CD4-positive, alpha-beta T cell treated with Interleukin-21 for 1 hour (primary cell): ENCODE results near the gene COL1A2.

Source experiments
- DNase-seq: peaks from one replicate; pipeline ENCODE4 v3.0.0-alpha.2; 2020

The COL1A2 gene

DNA sequence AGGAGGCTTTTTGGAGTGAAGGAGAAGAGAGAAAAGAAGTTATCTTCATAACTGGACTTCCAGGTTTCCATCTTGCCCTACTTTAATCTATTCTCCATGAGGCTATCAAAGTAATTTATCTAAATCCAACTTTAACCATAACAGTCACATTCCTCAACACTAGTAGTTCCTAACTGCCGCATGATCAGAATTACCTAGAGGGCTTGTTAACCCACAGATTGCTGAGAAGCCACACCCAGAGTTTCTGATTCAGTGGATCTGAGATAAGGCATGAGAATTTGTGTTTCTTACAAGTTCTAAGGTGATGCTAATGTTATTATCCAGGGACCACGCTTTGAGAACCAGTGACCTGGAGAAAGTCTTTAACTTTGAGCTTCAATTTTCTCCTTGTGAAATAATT, 8.3 kb upstream of the COL1A2 start:
- no peak for DNase-seq

DNA sequence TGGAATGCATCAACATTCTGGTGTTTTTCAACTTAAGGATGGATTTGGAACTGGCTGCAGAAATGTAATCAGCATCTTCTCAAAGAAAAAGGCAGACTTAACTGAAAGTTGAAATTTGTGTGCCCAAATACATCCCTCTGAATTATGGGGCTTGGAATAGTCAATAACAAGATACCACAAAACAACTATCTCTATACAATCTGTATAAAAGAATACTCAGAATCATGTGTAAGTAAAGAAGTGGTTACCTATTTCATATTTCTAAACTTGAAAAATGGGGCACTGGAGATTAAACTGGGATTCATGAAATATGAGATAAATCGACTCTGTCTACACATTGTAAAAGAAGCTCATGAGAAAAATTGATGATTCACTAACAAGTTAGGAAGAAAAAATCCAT, 6.2 kb upstream of the COL1A2 start:
- no peak for DNase-seq

DNA sequence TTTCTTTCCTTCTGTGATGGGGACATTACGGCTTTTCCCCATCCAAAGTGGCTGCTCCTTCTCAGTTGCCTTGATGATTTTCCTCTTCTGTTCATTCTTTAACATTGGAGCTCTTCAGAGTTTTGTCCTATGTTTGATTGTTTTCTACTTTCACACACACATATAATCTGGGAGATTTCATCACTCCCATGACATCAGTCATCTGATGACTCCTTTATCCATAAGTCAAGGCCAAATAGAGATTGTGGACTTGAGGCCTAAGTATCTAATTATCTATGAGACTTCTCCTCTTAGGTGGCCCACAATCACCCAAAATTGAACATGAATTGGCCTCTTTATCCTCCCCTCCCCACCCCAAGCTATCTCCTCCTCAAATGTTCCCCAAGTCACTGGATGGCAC, 5.3 kb upstream of the COL1A2 start:
- no peak for DNase-seq

DNA sequence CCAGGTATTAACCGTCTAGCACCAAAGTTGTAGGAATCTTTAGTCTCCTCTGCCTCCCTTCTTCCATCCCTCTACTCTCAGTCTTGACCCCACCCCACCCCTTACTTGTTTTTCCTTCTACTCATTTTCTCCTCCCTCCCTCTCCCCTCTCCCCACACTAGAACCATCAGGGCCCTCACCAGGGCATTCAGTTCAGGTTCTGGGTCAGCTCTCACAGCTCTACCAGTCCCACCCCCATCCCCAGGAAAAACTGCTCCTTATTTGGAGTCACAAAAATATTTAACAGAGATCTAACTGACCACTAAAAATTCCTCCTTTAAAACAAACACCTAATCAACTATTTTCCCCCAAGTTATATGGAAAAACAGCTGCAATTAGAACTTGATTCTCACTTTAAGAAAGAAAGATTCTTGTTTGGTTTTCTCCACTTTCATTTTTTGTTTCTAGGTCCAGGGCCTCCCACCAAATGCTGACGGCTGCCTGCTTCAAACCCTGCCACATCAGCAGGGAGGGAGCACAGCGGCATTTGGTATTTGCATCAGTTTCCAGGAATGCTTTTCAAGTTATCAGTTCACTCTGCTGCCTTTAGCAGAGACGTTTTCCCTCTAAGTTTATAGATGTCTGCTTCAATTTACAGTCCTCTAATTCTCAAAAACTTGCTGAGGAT, 2.8 kb upstream of the COL1A2 start:
- DNase-seq = no peak

GRCh38 chr7:94392393-94392786, 2.3 kb upstream of the COL1A2 start:
- no peak for DNase-seq

DNA sequence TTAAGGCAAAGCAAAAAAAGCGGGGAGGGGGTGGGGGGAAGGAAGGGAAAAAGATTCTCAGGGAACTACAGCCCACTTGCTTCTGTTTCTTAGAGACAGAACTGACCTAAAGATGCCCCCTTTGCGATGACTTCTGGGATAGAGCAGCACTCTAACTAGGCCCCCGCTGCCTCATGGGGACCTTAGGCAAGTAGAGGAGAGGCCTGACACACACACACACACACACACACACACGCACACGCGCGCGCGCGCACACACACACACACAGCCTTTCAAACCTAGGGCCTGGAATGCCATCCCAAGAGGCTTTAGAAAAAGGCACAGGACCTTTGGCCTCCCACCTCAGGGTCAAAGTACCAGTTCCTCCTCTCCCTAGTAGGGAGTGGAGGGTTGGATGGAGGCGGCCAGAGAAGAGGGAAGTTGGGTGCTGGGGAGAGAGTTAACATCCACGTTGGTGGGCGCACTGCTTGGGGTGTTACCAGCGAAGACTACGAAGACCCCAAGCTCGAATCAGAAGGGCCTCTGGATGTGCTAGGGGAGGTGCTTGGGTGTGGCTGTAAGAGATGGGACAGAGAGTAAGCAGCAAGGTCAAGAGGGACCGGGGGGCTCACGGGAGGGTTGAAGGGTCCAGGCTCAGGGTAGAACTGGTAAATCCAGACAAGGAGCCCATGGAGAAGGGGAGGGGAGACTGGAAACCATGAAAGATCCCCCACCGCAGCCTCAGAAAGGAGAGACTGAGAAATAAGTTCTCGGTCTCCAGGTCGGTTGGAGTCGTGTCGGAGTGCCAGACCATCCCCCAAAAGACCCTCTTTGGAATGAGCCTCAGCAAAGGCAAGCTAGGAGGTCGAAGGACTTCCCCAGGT, 1.2 kb upstream of the COL1A2 start:
- DNase-seq = no peak

DNA sequence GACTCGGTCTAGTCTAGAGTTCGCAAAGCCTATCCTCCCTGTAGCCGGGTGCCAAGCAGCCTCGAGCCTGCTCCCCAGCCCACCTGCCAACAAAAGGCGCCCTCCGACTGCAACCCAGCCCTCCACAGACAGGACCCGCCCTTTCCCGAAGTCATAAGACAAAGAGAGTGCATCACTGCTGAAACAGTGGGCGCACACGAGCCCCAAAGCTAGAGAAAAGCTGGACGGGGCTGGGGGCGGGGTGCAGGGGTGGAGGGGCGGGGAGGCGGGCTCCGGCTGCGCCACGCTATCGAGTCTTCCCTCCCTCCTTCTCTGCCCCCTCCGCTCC, 622 bp upstream of the COL1A2 start:
- DNase-seq = no peak

GRCh38 chr7:94395141-94396036, 694 bp downstream of the COL1A2 start:
- peak; percentile 32 for DNase-seq

- no peak for DNase-seq
Measured at GRCh38 chr7:94396037-94396431, 1.3 kb downstream of the COL1A2 start.

DNA sequence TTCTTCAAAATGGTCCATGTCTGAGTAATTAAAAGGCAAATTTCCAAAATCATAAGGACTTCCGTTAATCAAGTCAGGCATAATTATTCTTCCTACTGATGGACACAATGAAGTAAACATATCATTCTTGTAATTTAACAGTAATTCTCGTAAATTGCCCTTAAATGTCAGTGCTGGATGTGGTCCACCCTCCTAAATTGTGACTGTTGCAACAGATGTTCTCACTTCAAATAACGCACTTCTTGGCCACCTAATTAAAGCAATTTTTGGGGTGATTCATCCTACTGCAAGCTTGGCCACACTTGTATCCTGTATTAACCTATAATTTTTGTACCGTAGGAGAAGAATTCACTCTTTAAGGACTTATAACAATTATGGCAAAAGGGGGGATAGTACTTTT, 1.9 kb downstream of the COL1A2 start:
- DNase-seq = no peak

- DNase-seq = no peak
Measured at GRCh38 chr7:94397722-94398121, 3.0 kb downstream of the COL1A2 start.

- no peak for DNase-seq
Measured at GRCh38 chr7:94398841-94399240, 4.1 kb downstream of the COL1A2 start.

DNA sequence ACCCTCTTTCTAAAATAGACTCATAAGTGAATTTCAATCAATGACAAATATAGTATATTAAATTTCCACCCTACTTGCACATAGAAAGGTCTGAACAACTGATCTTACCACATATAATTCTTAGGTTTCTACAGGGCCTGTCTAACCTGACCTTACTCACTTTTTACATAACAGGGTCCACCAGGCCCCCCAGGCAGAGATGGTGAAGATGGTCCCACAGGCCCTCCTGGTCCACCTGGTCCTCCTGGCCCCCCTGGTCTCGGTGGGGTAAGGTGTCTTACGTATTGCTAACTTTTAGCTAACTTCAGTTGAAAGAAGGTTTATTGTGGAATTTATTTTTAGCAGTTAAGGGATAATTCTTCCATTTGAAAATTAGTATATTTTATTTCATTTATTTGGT, 5.3 kb downstream of the COL1A2 start:
- DNase-seq = no peak

DNA sequence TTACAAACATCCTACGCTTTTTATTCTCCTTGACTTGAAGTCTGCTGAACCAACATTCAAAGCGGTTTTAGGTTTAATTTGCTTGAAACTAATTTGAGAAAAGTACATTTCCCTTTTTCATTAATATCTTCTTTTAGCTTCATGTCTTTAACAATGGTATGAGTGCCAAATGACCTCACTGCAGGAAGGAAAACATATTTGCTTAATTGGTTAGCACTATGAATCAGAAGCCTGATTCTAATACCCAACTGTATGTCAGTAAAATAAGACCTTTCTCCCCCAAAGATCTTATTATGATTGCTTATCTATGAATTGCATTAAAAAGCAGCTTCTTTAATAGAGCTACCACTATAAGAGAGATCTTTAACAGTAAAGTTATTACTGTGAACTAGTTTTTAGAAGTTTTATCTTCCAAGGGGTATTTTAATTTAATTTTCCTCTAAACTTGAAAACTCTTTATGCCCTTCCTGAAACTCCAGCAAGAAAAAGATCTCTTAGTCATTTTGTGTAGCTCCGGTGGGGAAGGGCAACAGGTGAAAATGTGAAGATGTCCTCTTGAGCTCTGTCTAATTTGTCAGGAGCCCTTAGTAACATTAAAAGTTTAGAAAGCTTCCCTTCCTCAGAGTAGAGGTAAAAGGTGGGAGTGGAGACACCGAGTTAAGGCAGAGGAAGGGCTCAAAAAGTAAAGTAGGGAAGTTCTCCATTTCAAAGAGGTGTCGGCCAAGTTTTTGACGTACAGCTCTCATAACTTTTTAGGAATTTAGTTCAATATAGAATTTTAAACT, 6.1 kb downstream of the COL1A2 start:
- no peak for DNase-seq

GRCh38 chr7:94401428-94401814, 6.7 kb downstream of the COL1A2 start:
- no peak for DNase-seq

DNA sequence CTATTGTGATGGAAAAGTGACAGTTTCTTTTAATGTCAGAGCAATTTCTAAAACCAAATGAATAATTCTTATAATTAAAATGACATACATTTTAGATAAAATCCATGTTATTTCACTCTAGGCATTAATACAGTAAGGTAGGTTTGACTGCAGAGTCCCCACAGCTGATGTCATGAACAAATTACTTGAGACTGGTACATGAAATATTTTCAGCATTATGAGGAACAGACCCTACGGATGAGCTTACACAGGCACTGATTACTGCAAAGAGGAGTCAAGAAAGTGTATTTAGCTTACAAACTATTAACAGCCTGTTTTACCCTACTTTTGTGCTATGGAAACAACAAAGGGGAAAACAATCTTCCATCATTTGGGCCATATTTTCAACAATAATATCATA, 8.9 kb downstream of the COL1A2 start:
- no peak for DNase-seq

- DNase-seq = no peak
Measured at GRCh38 chr7:94405506-94405905, 10.8 kb downstream of the COL1A2 start.

- DNase-seq = no peak
Measured at GRCh38 chr7:94406696-94407095, 12.0 kb downstream of the COL1A2 start.

- DNase-seq = no peak
Measured at GRCh38 chr7:94409200-94409948, 14.7 kb downstream of the COL1A2 start.

DNA sequence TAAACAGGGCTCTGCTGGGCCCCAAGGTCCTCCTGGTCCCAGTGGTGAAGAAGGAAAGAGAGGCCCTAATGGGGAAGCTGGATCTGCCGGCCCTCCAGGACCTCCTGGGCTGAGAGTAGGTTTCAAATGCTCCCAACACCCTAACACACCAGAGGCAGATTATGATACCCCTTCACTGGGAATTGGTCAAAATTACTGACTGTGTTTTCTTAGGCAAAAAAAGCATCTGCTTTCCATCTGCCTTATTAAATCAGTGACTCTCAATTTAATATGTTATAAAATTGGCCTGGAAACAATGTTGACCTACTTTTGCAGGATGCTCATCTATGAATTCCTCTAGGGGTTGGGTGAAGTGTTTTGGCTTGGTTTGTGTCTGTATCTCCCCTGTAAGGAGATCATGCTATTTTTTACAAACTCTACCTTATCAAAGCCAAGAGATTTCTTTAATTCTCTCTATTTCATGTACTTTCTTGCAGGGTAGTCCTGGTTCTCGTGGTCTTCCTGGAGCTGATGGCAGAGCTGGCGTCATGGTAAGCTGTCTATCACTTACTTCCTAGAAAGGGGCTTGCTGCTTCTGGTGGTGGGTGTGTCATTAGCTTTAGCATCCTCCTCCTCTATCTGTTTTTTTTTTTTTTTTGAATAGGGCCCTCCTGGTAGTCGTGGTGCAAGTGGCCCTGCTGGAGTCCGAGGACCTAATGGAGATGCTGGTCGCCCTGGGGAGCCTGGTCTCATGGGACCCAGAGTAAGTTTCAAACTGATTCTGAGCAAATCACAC, 15.9 kb downstream of the COL1A2 start:
- DNase-seq = no peak

DNA sequence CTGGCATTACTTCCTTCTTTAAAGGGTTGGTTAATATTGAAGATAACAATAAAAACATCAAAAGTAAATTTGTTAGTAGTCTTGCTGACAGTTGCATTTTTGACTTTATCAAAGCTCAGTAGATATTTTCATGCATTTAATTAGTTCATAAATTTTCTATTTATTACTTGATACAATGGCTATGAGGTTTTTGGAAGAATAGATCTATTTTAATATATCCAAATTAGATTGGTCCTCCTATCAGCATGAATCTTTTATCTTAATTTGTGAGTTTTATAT, 16.4 kb downstream of the COL1A2 start:
- no peak for DNase-seq
